NCI-H1092 (cell line): ENCODE results near the gene IDI2.
"Not testable (repeated sequence)": the region's sequence is repeated elsewhere in the genome, so short reads cannot be mapped to it uniquely, and the experiment has no call there.

Experiments
- DNase-seq: peaks from one replicate; lab custom pipeline; 2025; lab: John Stamatoyannopoulos, UW

The IDI2 gene

GRCh38 chr10:1047937-1048336, 22.3 kb upstream of the IDI2 start:
- no peak for DNase-seq

GRCh38 chr10:1045415-1045814, 19.8 kb upstream of the IDI2 start:
- no peak for DNase-seq

DNA sequence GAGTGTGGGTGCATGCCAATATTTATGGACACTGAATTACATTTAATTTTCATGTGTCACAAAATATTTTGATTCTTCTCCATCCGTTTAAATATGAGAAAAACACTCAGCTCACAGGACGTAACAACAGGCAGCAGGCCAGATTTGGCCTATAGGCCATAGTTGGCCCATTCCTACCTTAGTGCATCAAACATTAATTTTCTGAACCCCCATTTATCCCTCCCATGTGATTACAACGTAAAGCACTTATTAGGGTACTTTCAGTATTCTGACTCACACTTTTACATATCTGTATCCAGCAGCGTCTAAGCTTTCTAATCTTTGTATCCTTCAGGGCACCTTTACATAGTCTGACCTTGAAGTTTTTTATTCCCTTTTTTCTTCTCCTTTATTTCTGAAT, 19.3 kb upstream of the IDI2 start:
- DNase-seq = no peak

- DNase-seq = no peak
These were observed 18.5 kb upstream of the IDI2 start for GRCh38 chr10:1044146-1044545.

- no peak for DNase-seq
These were observed 17.9 kb upstream of the IDI2 start for GRCh38 chr10:1043532-1043995.

GRCh38 chr10:1041514-1041913, 15.9 kb upstream of the IDI2 start:
- DNase-seq = no peak

GRCh38 chr10:1040133-1040532, 14.5 kb upstream of the IDI2 start:
- no peak for DNase-seq

- not testable (repeated sequence) for DNase-seq
These were observed 13.1 kb upstream of the IDI2 start for GRCh38 chr10:1038769-1039168.

DNA sequence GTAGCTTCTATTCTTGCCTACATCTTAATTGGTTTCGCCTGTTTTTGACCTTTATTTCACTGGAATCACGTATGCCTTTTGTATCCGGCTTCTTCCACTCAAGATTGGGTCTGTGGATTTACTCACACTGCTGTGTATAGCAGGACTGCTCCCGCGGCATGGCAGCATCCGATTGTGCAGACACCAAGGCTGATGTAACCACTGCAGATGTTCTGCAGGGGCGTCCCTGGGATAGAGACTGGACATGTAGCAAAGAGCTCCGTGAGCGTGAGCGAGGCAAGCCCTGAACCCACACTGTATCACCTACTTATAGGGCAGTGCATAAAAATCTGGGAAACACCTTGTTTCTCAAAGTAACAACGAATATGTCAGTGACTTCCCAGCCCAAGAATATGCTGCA, 11.4 kb upstream of the IDI2 start:
- DNase-seq = no peak

DNA sequence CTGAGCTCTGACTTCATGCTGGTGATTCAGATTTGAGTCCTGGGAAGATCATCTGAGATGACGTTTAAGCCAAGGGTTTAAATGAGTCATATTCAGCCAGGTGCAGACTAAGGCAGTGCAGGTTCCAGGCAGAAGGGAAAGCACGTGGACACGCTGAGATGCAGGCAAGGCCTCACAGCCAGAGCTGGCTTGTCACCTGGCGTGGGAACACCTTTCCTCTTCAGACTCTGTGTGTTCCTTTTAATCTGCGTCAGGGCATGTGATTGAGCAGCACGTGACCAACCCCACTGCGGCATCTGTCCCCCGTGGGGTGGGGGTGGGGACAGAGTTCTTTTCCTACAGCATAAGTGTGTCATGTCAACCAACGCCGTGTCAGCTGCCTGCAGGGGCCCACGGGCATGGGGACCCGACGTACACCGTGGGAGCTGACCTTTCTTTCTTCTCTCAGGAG, 10.7 kb upstream of the IDI2 start:
- no peak for DNase-seq

- no peak for DNase-seq
These were observed 9.5 kb upstream of the IDI2 start for GRCh38 chr10:1035201-1035600.

- no peak for DNase-seq
These were observed 9.1 kb upstream of the IDI2 start for GRCh38 chr10:1034758-1035157.

DNA sequence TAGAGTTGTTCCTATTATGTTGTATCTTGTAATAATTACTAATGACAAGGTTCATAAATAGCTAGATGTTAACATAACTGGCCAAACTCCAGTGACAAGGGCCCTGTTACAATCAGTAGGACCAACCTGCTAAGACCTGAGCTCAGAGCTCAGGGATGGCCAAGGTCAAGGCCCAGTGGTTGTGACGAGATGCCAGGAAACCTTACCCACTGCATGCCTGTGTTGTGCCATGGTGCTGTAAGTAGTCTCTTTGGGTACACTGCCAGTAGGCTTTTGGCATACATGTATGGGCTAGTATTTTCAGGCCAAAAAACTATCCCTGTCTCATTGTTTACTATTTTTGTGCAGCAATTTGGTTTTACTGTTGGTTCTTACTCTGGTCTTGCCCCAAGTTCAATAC, 7.9 kb upstream of the IDI2 start:
- no peak for DNase-seq

GRCh38 chr10:1029838-1030237, 4.2 kb upstream of the IDI2 start:
- no peak for DNase-seq

- DNase-seq = no peak
These were observed 919 bp upstream of the IDI2 start for GRCh38 chr10:1026578-1026977.

- no peak for DNase-seq
These were observed 1.6 kb downstream of the IDI2 start for GRCh38 chr10:1024103-1024502.

DNA sequence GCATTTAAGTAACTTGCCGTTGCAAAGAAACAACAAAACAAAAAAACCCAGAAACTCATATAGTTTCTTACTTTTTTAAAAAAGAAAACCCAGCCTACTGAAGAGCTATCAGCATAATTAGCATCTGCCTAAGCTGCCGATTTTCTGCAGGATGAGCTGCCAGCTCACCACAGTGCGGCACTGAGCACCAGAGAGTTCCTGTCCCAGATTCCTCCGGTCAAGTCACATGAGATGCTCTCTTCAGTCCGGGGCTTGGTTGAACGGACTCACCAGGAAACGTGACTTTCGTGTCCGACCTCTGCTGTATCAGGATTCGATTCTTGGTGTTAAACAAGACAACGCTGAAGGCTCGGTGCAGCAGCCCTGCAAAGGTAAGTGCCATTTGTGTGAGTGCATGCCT, 3.2 kb downstream of the IDI2 start:
- no peak for DNase-seq

DNA sequence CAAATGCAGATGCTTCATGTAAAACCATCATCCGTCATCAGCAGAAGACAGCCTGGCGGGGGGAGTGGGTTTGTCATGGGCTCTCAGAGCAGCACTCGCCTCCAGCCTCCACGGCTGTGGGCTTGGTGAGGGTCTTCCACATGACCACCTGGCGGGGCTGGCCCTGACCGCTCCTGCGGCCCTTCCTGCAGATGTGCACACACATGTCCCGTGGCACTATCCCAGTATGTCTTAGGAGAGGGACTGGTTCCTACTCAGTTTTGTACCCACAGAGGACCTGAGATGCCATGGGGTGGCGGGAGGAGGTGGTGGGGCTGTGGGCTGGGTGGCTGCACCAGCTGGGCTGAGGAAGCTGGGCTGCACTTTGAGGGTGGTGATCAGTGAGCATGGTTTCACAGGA, 4.7 kb downstream of the IDI2 start:
- DNase-seq = no peak

GRCh38 chr10:1020460-1020859, 5.2 kb downstream of the IDI2 start:
- no peak for DNase-seq

- DNase-seq = no peak
These were observed 6.3 kb downstream of the IDI2 start for GRCh38 chr10:1019362-1019761.

DNA sequence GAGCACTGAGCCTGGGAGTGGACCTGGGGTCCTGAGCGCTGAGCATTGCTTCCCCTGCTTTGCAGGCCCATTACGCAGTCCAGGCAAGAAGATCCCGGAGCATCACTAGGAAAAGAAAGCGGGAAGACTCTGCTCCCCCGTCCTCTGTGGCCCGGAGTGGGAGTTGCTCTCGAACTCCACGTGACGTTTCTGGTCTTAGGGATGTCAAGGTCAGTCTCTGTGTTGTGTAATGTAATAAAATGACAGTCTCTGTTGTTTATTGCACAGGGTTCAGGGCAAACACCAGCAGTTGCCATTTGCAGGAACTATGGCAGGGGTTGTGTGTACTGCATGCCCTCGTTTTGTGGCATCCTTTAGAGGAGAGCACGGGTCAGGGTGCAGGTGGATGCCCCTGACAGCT, 10.0 kb downstream of the IDI2 start:
- DNase-seq = no peak

DNA sequence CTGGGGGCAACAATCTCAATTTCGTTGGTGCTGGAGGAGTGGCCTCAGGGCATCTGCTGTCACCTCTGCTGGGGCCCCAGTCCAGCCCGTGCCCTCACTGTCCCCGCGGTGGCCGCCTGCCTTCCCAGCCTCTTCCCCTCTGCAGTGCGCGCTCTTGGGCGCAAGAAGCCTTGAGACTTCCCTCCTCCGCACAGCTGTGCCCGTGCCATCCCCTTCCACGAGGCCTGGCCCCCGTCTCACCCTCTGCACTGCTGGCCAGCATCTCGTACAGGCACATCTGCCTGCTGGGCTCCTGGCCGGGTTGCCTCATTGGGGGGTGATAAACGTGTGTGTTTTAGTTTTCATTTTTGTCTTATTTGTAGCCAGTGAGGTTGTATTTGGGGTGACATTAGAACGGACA, 14.0 kb downstream of the IDI2 start:
- DNase-seq = no peak

GRCh38 chr10:1010703-1011102, 15.0 kb downstream of the IDI2 start:
- DNase-seq = no peak

- DNase-seq = not testable (repeated sequence)
These were observed 15.7 kb downstream of the IDI2 start for GRCh38 chr10:1009947-1010346.

DNA sequence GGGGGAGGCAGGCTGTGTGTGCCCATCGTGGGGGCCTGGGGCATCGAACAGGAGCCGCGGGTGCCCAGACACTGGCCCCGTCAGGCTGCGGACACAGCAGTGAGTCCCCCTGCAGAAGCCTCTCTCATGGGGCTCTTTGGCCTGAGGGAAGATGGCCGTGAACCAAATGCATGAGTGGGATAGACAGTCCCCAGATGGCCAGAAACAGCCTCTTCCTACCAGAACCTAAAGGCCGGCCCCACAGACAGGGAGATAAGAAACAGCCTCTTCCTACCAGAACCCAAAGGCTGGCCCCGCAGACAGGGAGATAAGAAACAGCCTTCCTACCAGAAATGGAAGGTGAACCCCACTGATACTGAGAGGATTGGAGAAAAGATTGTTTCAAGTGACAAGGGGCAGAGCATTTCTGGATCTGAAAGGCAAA, 16.6 kb downstream of the IDI2 start:
- DNase-seq = no peak
